ENCODE data around the gene EIF2A. TPM values are rescaled to one million over a fixed set of nuclear protein-coding genes. Genes with fewer than 3 reads are reported as not detected.
A peak's percentile ranks its signal among the peaks of the same experiment; 100 is the strongest.

Gene EIF2A
- total and polyA plus RNA-seq, 9 of the 15 experiments (the other 6 are each of a cell fraction or from before 2014, with no cell fraction given), result 106 to 192 (median 168) TPM

DNA sequence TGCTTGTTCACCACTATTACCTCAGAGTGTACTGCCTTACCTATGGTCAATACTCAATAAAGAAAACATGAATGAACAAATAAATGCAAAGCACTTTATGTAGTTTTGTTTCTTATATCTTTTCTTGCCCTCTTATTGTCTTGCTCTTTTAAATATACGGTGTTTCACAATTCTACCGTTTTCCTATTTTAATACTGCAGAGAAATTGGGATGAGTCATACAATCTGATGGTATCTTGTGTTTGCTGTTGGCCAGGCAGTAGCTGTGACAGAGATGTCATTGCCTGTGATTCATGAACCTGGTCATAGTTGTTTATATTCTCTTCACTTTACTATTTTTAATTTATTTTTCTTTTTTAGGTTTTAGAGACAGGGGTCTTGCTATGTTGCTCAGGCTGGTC, 48.6 kb upstream of the EIF2A start:
- no peak overlapping the region for H3K4me2 ChIP-seq (ENCODE audit: insufficient read depth, low read length)
- intact Hi-C loops (cut with micrococcal nuclease) (loop anchor here (5.0 to 10.0 kb wide), 2 partner anchors 126 to 563 kb away; no protein-coding TSS in a partner anchor), in situ Hi-C loops (cut with MboI) (no loop called here)
- ChIA-PET POLR2A (interaction anchor here (0.7 to 1.8 kb wide), 2 partner anchors 40 to 90 kb away, joined by 3 to 5 read pairs; partner anchors contain the start of gene TSC22D2), CTCF (ENCODE audit: low intra/inter-chr PET ratio) (interaction anchor here (0.6 to 0.9 kb wide), 2 partner anchors 84 to 88 kb away, joined by 3 read pairs; no protein-coding TSS in a partner anchor)
- peaks cover 0 to 26% of the 10 kb centered on the region in 2 experiments; a peak in 4 of 5 replicates for H3K4me1 ChIP-seq (replicated peaks in 1 of 2; ENCODE audit: control insufficient read depth in 2 of 2, insufficient read depth in 2 of 2, low read length in 2 of 2)
- H3K4me3 ChIP-seq, result no peak overlapping the region
- FAIRE-seq (peak; percentile 23), DNase-seq (ENCODE audit: extremely low read depth in 1 of 4, low spot score in 3 of 4) (peak; percentile 46 to 63 (median 56)), ATAC-seq (peak; percentile 65)
- H4K20me1 ChIP-seq (replicated peaks; ENCODE audit: control insufficient read depth, insufficient read depth, low read length), result no peaks in the 10 kb centered on the region
- no peak overlapping the region for H3K9ac ChIP-seq (ENCODE audit: insufficient read depth in 1 of 2, low read depth in 2 of 2, low read length in 2 of 2)
- H3K9me1 ChIP-seq (ENCODE audit: control insufficient read depth, insufficient read depth, low read length), result no peaks in the 10 kb centered on the region
- peak overlapping the region; percentile 40; the same call in 1 of the 3 replicates for H3K27ac ChIP-seq (ENCODE audit: extremely low read depth, low read depth, low read length)
- H3K9me3 ChIP-seq (replicated peaks; ENCODE audit: control insufficient read depth, insufficient read depth, low read depth, low read length), result peaks cover 4% of the 10 kb centered on the region; the same call in 1 of the 2 replicates
- peak overlapping the region; percentile 34; the same call in 1 of the 2 replicates for H2AFZ ChIP-seq (ENCODE audit: low read depth, low read length)
- H3K36me3 ChIP-seq (ENCODE audit: control insufficient read depth, insufficient read depth, low read length), result no peaks in the 10 kb centered on the region
- H3K27me3 ChIP-seq (ENCODE audit: control insufficient read depth in 2 of 2, insufficient read depth in 2 of 2, low read length in 2 of 2), result no peaks in the 10 kb centered on the region
- no peaks in the 10 kb centered on the region for H3K79me2 ChIP-seq (ENCODE audit: control insufficient read depth, insufficient read depth, low read length)
- BruUV-seq (replicated peaks), result no TSS peak
- 0% methylated on average over 2 of the region's 2 CpGs for WGBS (ENCODE audit: insufficient coverage, low coverage, missing lambda C conversion rate)
- TF ChIP-seq FOSL1 (tag; conservative IDR thresholded peaks at IDR 0.05), result peak; percentile 96
- TF ChIP-seq CHAMP1 (IDR thresholded peaks at IDR 0.05), result 0 out of 2 replicates have a peak, but pooled peaks have one; percentile 15
- no peak for TF ChIP-seq NR2C2 (CRISPR knock-in tag; IDR thresholded peaks at IDR 0.05)
- TF ChIP-seq NR2C2 (tag; IDR thresholded peaks at IDR 0.05), result no peak
- TF ChIP-seq RBM15 (IDR thresholded peaks at IDR 0.05; ENCODE audit: insufficient read depth, low read length), result no peak
- peak; percentile 93 for TF ChIP-seq MEIS2 (IDR thresholded peaks at IDR 0.05; ENCODE audit: partially characterized antibody)
- TF ChIP-seq ATF1 (CRISPR knock-in tag; IDR thresholded peaks at IDR 0.05), result no peak
- TF ChIP-seq ATF1 (tag; IDR thresholded peaks at IDR 0.05), result peak; percentile 31; the same call in 1 of the 2 replicates
- TF ChIP-seq NFE2 (IDR thresholded peaks at IDR 0.05; ENCODE audit: low read depth), result 0 out of 2 replicates have a peak, but pooled peaks have one; percentile 15
- no peak for TF ChIP-seq ZNF76 (CRISPR knock-in tag; IDR thresholded peaks at IDR 0.05; ENCODE audit: borderline replicate concordance)
- peak; percentile 90 for TF ChIP-seq DPF2 (IDR thresholded peaks at IDR 0.05)
- TF ChIP-seq CREM (IDR thresholded peaks at IDR 0.05; ENCODE audit: low read depth), result 0 out of 2 replicates have a peak, but pooled peaks have one; percentile 24
- peak; percentile 68 for TF ChIP-seq ZNF316 (IDR thresholded peaks at IDR 0.05)
- TF ChIP-seq NFE2L1 (tag; IDR thresholded peaks at IDR 0.05; ENCODE audit: borderline replicate concordance, low read depth), result no peak
- peak; percentile 76 for TF ChIP-seq ARID1B (IDR thresholded peaks at IDR 0.05)
- peak in 1 of 2 experiments; percentile 42; a peak in 2 of 4 replicates for TF ChIP-seq KDM1A (IDR thresholded peaks at IDR 0.05)
- TF ChIP-seq RFX1 (IDR thresholded peaks at IDR 0.05), result peak; percentile 31
- TF ChIP-seq JUN (IDR thresholded peaks at IDR 0.05; ENCODE audit: borderline replicate concordance, low read depth, low read length), result peak; percentile 91
- no peak for TF ChIP-seq JUN (CRISPR knock-in tag; IDR thresholded peaks at IDR 0.05; ENCODE audit: borderline replicate concordance)
- peak; percentile 90 for TF ChIP-seq SMARCA4 (IDR thresholded peaks at IDR 0.05)
- TF ChIP-seq SMARCE1 (IDR thresholded peaks at IDR 0.05), result peak; percentile 88
- TF ChIP-seq NFRKB (IDR thresholded peaks at IDR 0.05; ENCODE audit: low read depth), result no peak
- TF ChIP-seq SREBF2 (CRISPR knock-in tag; IDR thresholded peaks at IDR 0.05), result no peak
- TF ChIP-seq FOS (IDR thresholded peaks at IDR 0.05; ENCODE audit: extremely low read depth, insufficient read length), result peak; percentile 72
- no peak for TF ChIP-seq PHTF2 (CRISPR knock-in tag; IDR thresholded peaks at IDR 0.05)
- no peak for TF ChIP-seq ZKSCAN8 (CRISPR knock-in tag; IDR thresholded peaks at IDR 0.05)
